ENCODE data around the gene ABCC11.
"Not testable (repeated sequence)": the region's sequence is repeated elsewhere in the genome, so short reads cannot be mapped to it uniquely, and the experiment has no call there.

Gene ABCC11

DNA sequence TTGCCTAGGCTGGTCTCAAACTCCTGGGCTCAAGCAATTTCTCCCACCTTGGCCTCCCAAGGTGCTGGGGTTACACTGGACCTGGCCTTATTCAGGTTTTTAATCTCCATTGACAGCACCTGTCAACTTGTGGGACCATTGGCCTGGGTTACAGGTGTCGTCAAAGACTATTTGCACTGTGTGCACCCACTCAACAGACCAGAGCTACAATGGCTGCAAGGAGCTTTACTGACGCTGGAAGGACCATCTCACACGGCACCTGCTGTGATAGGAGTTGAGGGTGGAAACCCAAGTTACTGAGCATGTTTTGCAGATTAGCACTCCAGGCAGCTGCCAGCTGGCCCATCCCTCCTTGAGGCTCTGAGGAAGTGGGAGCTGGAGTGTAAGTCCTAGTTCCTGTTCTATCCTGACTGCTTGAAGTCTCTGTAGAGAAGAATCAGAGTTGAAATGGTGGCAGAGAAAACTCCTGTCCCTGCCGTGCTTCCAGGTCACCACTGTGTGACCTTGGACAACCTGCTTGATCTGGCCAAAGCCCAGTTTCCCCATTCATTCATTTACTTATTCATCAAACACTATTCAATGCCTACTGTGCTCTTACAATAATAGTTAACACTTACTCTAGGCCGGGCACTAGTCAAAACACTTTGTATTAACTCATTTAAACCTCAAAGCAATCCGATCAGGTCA, 45.7 kb downstream of the ABCC11 start:
- DNase-seq: peak; percentile 41 to 42

GRCh38 chr16:48197294-48197693, 50.0 kb downstream of the ABCC11 start:
- DNase-seq: no peak

- DNase-seq: peak; percentile 10 to 11
Observed at GRCh38 chr16:48194828-48195556, 52.3 kb downstream of the ABCC11 start.

- no peak for DNase-seq
Observed at GRCh38 chr16:48193846-48194245, 53.5 kb downstream of the ABCC11 start.

DNA sequence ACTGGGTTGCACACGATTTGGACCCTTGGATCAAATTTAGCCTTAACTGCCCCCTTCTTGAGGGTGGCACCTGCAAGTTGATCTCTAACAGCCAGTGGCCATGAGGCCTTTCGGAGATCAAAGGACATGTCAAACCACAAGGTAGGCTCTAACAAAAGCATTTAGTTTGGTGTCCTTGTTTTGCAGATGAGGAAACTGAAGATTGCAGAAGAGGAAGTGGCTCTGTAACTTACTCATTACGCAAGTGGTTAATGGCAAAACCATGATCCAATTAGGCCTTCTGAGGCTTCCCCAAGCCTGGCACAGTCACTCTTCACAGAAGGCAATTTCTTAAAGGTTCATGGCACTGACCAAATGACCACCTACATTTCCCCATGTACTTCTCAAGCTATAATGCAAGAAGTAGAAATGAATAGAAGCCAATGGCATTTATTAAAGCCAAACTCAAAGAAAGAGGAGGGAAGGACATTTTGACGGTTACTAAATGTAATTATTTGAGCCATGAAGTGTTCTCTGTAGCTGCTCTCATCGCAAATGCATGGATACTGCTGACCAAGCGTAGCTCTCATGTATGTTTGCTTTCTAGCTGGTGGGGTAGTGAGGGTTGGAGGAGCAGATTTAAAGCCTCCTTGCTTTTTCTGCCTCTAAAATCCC, 58.8 kb downstream of the ABCC11 start:
- DNase-seq: peak; percentile 93 to 96

- no peak for DNase-seq
Observed at GRCh38 chr16:48187779-48188178, 59.6 kb downstream of the ABCC11 start.

- DNase-seq: no peak
Observed at GRCh38 chr16:48184681-48185080, 62.7 kb downstream of the ABCC11 start.

GRCh38 chr16:48182979-48183537, 64.3 kb downstream of the ABCC11 start:
- no peak for DNase-seq

- not testable (repeated sequence) for DNase-seq
Observed at GRCh38 chr16:48181746-48182520, 65.4 kb downstream of the ABCC11 start.

GRCh38 chr16:48180868-48181480, 66.4 kb downstream of the ABCC11 start:
- no peak for DNase-seq

- DNase-seq: no peak
Observed at GRCh38 chr16:48176635-48177408, 70.5 kb downstream of the ABCC11 start.

- DNase-seq: no peak
Observed at GRCh38 chr16:48173889-48174288, 73.5 kb downstream of the ABCC11 start.

- DNase-seq: no peak
Observed at GRCh38 chr16:48172682-48173081, 74.7 kb downstream of the ABCC11 start.

GRCh38 chr16:48169896-48170295, 77.4 kb downstream of the ABCC11 start:
- DNase-seq: no peak

GRCh38 chr16:48168075-48168474, 79.3 kb downstream of the ABCC11 start:
- DNase-seq: peak; percentile 49 to 80

DNA sequence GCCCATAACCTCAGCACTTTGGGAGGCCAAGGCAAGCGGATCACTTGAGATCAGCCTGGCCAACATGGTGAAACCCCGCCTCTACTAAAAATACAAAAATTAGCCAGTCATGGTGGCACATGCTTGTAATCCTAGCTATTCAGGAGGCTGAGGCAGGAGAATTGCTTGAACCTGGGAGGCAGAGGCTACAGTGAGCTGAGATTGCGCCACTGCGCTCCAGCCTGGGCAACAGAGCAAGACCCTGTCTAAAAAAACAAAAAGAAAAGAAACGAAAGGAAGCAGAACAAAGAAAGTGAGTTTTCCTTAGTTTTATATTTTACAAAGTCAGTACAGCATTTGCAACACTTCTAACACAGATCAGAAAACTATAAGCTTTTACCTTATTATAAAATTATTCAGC, 80.7 kb downstream of the ABCC11 start:
- DNase-seq: not testable (repeated sequence)

DNA sequence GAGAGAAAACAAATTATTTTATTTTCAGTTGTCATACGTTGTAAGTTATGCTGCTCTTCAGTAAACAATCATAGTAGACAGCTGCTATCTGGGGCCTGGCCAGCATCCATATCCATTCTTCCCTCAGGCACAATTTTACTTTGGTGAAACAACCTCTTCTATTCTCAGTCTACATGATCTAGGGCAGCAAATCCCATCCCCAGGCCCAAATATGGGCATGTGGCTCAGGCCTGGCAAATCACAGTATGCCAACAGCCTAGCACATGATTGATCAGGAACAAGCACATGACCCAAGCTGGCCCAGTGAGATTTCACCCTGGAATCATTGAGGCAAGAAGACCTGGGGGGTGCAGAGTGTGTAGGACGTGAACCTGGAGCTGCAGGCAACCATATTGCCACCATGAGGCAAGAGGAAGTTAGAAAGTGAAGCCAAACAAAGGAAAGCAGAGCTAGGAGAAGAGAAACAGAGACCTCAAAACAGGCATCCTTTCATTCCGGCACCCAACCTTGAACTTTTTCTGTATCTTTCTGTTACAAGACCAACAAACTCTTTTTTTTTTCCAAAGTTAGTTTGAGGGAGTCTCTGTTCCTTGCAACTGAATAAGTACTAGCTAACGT, 81.3 kb downstream of the ABCC11 start:
- DNase-seq: no peak

DNA sequence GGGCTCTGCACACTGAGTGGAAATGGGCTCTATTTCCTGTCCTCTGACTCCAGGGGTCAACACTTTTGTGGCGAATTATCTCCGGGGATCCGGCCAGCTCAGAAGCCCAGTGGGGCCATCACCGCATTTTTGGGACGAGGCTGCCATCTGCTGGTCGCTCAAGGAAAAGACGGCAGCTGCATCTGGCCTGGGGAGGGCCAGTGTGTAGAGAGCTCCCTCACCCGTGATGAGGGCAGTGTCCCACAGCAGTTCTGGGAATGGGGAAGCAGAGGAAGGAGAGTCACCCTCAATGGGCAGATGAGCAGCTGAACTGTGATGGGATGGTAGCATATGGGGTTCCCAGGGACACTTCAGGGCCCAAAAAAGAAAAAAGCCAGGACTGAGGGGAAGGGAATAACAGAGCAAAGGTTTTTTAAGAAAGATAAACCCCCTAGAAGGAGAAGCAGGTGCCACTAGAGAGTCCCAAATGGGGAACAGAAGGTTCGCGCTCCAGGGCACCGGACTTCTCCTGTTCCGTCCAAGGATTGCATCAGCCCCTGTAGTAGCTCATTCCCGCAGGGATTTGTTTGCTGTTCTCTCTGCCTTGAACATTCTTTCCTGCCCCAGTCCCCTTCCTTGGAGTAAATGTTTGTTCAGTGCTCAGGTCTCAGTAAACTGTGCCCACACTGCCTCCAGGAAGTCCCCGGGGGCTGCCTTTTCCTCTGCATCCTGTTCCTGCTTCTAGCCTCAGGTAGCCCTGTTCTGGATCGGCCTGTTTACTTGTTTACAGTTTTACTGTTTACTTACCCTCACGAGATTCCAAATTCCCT, 82.2 kb downstream of the ABCC11 start:
- DNase-seq: peak; percentile 86 to 88

DNA sequence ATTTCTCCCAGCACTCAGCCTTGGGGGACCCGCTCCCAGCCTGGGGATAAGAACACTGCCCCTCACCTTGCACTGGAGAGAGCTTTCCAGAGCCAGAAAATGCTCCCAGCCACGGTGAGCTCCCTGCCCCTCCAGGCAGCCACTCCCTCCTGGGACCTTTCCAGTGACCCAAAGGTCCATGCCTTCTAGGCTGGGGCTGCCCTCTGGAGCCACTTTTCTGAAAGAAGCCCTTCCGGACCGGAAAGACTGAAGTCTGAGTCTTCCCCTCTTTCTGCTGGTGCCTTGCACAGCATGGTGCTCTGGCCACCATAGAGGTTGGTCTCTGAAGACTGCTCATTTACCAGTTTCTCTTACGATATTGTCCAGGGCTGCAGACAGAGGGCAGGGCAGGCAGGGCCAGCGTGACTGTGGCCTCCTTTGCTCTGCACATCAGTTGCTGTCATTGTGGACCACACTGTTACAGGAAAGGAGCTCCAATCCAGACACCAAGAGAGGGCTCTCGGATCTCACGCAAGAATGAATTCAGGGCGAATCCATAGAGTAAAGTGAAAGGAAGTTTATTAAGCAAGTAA, 84.4 kb downstream of the ABCC11 start:
- DNase-seq: no peak

DNA sequence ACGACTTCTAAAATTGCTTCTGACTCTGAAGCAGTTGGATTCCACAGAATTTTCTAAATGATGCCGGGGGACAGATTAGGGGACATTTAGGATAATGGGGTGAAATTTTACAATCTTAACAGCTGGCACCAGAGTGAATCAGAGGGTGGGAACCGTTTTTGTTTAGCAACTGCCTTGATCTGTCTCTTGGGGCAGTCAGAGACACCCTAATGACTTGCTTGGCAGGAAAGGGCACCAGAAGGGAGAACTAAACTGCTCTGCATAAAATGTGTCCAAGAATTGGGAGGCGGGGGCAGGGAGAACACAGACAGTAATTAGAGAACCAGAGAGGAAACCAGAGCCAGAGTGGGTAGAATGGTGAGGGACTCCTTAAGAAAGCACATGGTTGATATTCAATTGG, 85.4 kb downstream of the ABCC11 start:
- no peak for DNase-seq

Measured in inflammatory macrophage (primary cell).